ENCODE data around the gene PTX4.

The PTX4 gene

GRCh38 chr16:1523581-1524245 is 35.0 kb upstream of the PTX4 start:
- no peak for DNase-seq

GRCh38 chr16:1520461-1520860 is 31.7 kb upstream of the PTX4 start:
- DNase-seq, result no peak

- no peak for DNase-seq
Observed at GRCh38 chr16:1519831-1520230, 31.1 kb upstream of the PTX4 start.

- no peak for DNase-seq
Observed at GRCh38 chr16:1518626-1519135, 29.9 kb upstream of the PTX4 start.

- no peak for DNase-seq
Observed at GRCh38 chr16:1514507-1514906, 25.8 kb upstream of the PTX4 start.

GRCh38 chr16:1512774-1513173 is 24.0 kb upstream of the PTX4 start:
- DNase-seq, result no peak

- no peak for DNase-seq
Observed at GRCh38 chr16:1511662-1512569, 23.2 kb upstream of the PTX4 start.

- no peak for DNase-seq
Observed at GRCh38 chr16:1510941-1511351, 22.2 kb upstream of the PTX4 start.

- no peak for DNase-seq
Observed at GRCh38 chr16:1510272-1510671, 21.5 kb upstream of the PTX4 start.

- DNase-seq, result no peak
Observed at GRCh38 chr16:1509307-1510221, 20.8 kb upstream of the PTX4 start.

- no peak for DNase-seq
Observed at GRCh38 chr16:1508494-1509187, 19.9 kb upstream of the PTX4 start.

GRCh38 chr16:1506494-1507213 is 17.9 kb upstream of the PTX4 start:
- DNase-seq, result no peak

- no peak for DNase-seq
Observed at GRCh38 chr16:1505912-1506311, 17.2 kb upstream of the PTX4 start.

- DNase-seq, result no peak
Observed at GRCh38 chr16:1505073-1505844, 16.5 kb upstream of the PTX4 start.

- DNase-seq, result no peak
Observed at GRCh38 chr16:1503110-1503955, 14.6 kb upstream of the PTX4 start.

GRCh38 chr16:1502092-1503004 is 13.6 kb upstream of the PTX4 start:
- DNase-seq, result no peak

- no peak for DNase-seq
Observed at GRCh38 chr16:1501630-1502029, 12.9 kb upstream of the PTX4 start.

GRCh38 chr16:1500465-1501150 is 11.9 kb upstream of the PTX4 start:
- no peak for DNase-seq
